HepG2 (cell line): Measurements from ENCODE around the gene SFI1. TPM values are rescaled to one million over a fixed set of nuclear protein-coding genes. Genes with fewer than 3 reads are reported as not detected.
A peak's percentile ranks its signal among the peaks of the same experiment; 100 is the strongest.

Source experiments
- ARID4A ChIP-seq: sonication (generic); formaldehyde crosslinking; IDR thresholded peaks from 2 replicates; pipeline ENCODE4 v1.5.0; 2020; ENCODE audit warnings: mild to moderate bottlenecking, missing genetic modification reagents, borderline replicate concordance
- DZIP1 ChIP-seq: sonication (generic); formaldehyde crosslinking; IDR thresholded peaks from 2 replicates; pipeline ENCODE4 v1.5.0; 2020; ENCODE audit warnings: mild to moderate bottlenecking, missing genetic modification reagents
- GTF3A ChIP-seq: sonication (generic); formaldehyde crosslinking; conservative IDR thresholded peaks from 2 replicates; pipeline ENCODE4 v1.4.0; 2020; ENCODE audit warnings: mild to moderate bottlenecking, missing genetic modification reagents
- HNF1B ChIP-seq: sonication (generic); formaldehyde crosslinking; IDR thresholded peaks from 2 replicates; pipeline ENCODE4 v1.5.1; 2020; ENCODE audit warnings: mild to moderate bottlenecking, moderate library complexity, missing genetic modification reagents
- MYC ChIP-seq: sonication (generic); formaldehyde crosslinking; IDR thresholded peaks from 2 replicates; pipeline ENCODE4 v1.9.0; 2021; ENCODE audit warnings: missing genetic modification reagents, borderline replicate concordance
- ZBTB33 ChIP-seq: sonication (generic); formaldehyde crosslinking; IDR thresholded peaks from 2 replicates; pipeline ENCODE4 v1.4.0; 2020; ENCODE audit warnings: missing genetic modification reagents
- ZMYM4 ChIP-seq: sonication (generic); formaldehyde crosslinking; IDR thresholded peaks from 2 replicates; pipeline ENCODE4 v1.8.1; 2023; ENCODE audit warnings: mild to moderate bottlenecking, missing genetic modification reagents
- ZNF124 ChIP-seq: sonication (generic); formaldehyde crosslinking; IDR thresholded peaks from 2 replicates; pipeline ENCODE4 v1.4.0; 2020; ENCODE audit warnings: missing genetic modification reagents
- ZNF687 ChIP-seq: sonication (generic); formaldehyde crosslinking; IDR thresholded peaks from 2 replicates; pipeline ENCODE4 v1.5.1; 2020; ENCODE audit warnings: mild to moderate bottlenecking, missing genetic modification reagents, moderate library complexity
- polyA plus RNA-seq, 8 experiments: library from polyadenylated mRNA; depleted of rRNA in 3 of 8; stranded (reverse) in 7 of 8; unstranded in 1 of 8; fragments of >200 nt; fragmentation: Illumina TruSeq in 4 of 8; extraction: Trizol in 4 of 8; gene quantifications; 2 replicates each; pipeline versions ENCODE4 v1.2.1 to v1.2.3, GENCODE V29; 2011 to 2016; ENCODE audit warnings: low read depth in 4 of 8, missing spikeins in 1 of 8, mixed read lengths in 1 of 8; ENCODE audit not compliant: insufficient read depth in 1 of 8
- total RNA-seq, 5 experiments: library from RNA; depleted of rRNA; stranded (reverse); fragments of >200 nt; fragmentation: Illumina TruSeq; extraction: Trizol; gene quantifications; 2 replicates each; pipeline ENCODE4 v1.2.3, GENCODE V29; 2016; ENCODE audit warnings: low read depth in 1 of 5
- TF ChIP-seq, protein P1 (sequence below): conservative IDR thresholded peaks from 2 replicates; pipeline ENCODE4 v1.6.1; 2018; ENCODE audit warnings: missing genetic modification reagents

Gene SFI1
- total and polyA plus RNA-seq, 2 of the 13 experiments (the other 11 are each of a cell fraction or from before 2014, with no cell fraction given) = 20.5 to 40.1 TPM

DNA sequence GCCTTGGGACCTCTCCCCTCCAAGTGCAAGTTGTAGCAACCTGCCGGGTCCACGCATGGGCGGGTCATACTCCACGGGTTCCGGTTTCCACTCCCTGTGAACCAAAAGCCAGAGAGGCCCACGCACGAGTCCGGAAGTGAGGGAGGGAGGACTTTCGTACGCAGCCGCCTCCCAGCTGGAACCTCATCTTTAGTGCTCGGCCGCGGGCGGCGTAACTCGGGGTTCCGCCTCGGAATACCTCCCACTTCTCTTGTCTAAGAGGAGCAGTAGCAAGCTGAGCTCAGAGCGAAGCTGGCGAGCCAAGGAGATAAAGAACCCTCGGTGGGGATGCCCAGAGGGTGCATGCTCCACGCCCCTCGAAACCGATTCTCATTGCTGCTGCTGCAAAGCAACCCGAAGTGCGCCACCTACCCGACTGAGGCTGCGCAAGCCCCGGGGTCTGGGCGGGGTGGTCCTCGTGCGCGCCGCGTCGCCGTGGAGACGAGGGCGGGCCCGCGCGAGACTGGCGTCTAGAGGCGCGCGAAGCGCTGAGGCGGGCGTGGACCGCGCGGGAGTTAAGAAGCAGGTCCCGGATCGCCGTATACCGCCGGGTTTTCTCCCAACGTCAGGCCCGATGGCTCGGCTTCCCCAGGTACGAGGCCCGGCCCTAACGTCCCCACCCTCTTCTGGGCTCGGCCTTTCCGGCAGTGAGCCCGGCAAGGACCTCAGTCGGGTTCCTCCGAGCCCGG, at the start of gene SFI1 (continued):
- TF ChIP-seq ARID4A (peak; percentile 97), ZBTB33 (CRISPR knock-in tag) (no peak), MYC (peak; percentile 92), ZMYM4 (CRISPR knock-in tag) (peak; percentile 51), HNF1B (CRISPR knock-in tag) (peak; percentile 37), DZIP1 (CRISPR knock-in tag) (peak; percentile 79; the same call in 1 of the 2 replicates), ZNF687 (peak; percentile 96), ZNF124 (no peak), GTF3A (0 out of 2 replicates have a peak, but pooled peaks have one; percentile 14)
- TF ChIP-seq, protein P1, sequence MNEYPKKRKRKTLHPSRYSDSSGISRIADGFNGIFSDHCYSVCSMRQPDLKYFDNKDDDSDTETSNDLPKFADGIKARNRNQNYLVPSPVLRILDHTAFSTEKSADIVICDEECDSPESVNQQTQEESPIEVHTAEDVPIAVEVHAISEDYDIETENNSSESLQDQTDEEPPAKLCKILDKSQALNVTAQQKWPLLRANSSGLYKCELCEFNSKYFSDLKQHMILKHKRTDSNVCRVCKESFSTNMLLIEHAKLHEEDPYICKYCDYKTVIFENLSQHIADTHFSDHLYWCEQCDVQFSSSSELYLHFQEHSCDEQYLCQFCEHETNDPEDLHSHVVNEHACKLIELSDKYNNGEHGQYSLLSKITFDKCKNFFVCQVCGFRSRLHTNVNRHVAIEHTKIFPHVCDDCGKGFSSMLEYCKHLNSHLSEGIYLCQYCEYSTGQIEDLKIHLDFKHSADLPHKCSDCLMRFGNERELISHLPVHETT = 0 out of 2 replicates have a peak, but pooled peaks have one; percentile 52
